Tibial nerve (tissue), 4 donors: ENCODE results near the gene NCAM2. TPM values are rescaled to one million over a fixed set of nuclear protein-coding genes. Genes with fewer than 3 reads are reported as not detected.
A peak's percentile ranks its signal among the peaks of the same experiment; 100 is the strongest.

Experiments used
- DNase-seq, 2 donors: peaks; one replicate each; pipeline ENCODE4 v3.0.0-alpha.2; 2019; ENCODE audit warnings: low spot score in 2 of 2
- H3K27ac ChIP-seq, 4 donors: fragments of 200-600 bp; sonication (generic) in 3 of 4; one replicate each; pipeline ENCODE4 v1.5.1; 2017 to 2019; ENCODE audit warnings: mild to moderate bottlenecking in 1 of 4
- H3K27me3 ChIP-seq, 2 donors: fragments of 200-600 bp; sonication (generic) in 1 of 2; one replicate each; pipeline versions ENCODE4 v1.5.1 to v1.6.0; 2017 to 2019
- H3K36me3 ChIP-seq, 3 donors: fragments of 200-600 bp; sonication (generic); one replicate each; pipeline ENCODE4 v1.5.1; 2018 to 2019
- H3K4me1 ChIP-seq, 4 donors: fragments of 200-600 bp; sonication (generic) in 3 of 4; one replicate each; pipeline ENCODE4 v1.5.1; 2017 to 2019
- H3K4me3 ChIP-seq, 4 donors: fragments of 200-600 bp; sonication (generic) in 3 of 4; one replicate each; pipeline ENCODE4 v1.5.1; 2017 to 2019; ENCODE audit warnings: mild to moderate bottlenecking in 1 of 4, moderate library complexity in 1 of 4
- H3K9me3 ChIP-seq, 4 donors: fragments of 200-600 bp; sonication (generic) in 3 of 4; one replicate each; pipeline ENCODE4 v1.5.1; 2017 to 2019
- EP300 ChIP-seq, 2 donors: sonication (generic); formaldehyde crosslinking; IDR thresholded peaks; one replicate each; pipeline ENCODE4 v1.6.1; 2017; ENCODE audit warnings: antibody characterized with exemption in 2 of 2, mild to moderate bottlenecking in 1 of 2
- POLR2A ChIP-seq, 2 donors: fragments of 450-650 bp; IDR thresholded peaks; one replicate each; pipeline ENCODE4 v1.6.1; 2017; ENCODE audit warnings: antibody characterized with exemption in 2 of 2, mild to moderate bottlenecking in 2 of 2, moderate library complexity in 2 of 2
- WGBS, 2 donors: methylation state at CpG; one replicate each; pipeline ENCODE4 v1.1.5; 2018; 5-methylcytosine and 5-hydroxymethylcytosine counted together
- total RNA-seq, 4 donors: library from RNA; depleted of rRNA; stranded (reverse); fragments of >200 nt; gene quantifications; one replicate each; pipeline ENCODE4 v1.1.0, GENCODE V29; 2016
- TF ChIP-seq, protein P1 (sequence below), 5 experiments: fragments of 200-600 bp in 3 of 5; fragments of 450-650 bp in 2 of 5; sonication (generic) in 3 of 5; IDR thresholded peaks; one replicate each; pipeline ENCODE4 v1.5.1; 2016 to 2019; ENCODE audit warnings: antibody characterized with exemption in 5 of 5, mild to moderate bottlenecking in 3 of 5, moderate library complexity in 2 of 5

The NCAM2 gene
- total RNA-seq, 4 donors from 2014 or later = 15.1 to 29.7 (median 23.9) TPM

DNA sequence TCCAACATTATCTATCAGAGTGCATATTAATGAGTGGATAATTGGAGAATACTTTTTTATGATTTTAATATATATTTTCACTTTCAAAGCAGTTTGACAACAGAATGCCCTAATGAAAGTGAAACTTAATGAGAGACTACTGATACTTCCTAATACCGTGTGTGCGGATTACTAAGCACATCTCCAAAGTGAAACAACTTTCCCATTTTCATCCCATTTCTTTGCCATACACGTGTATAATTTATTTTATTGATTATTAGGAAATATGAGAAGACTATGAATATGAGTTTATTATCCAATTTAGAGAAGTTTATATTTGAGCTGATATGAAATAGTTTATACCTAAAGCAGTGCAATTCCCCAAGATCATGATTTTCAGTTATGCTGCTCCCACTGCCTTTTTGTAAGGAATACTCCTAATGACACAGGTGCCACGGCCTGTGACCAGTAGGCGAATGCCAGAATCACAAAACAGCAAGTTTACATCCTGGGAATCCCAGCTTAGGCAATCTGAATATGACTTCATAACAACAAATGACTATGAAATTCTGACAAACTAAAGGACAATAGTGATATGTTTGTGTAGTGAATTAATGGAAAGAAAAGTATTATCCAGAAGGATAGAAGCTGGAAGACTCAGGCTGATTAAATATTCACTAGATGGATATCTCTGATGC lies 202.9 kb downstream of the NCAM2 start:
- H3K9me3 ChIP-seq = no peaks in the 10 kb centered on the region
- peaks cover 0 to 20% (median 6%) of the 10 kb centered on the region in 4 donors for H3K4me1 ChIP-seq
- H3K27ac ChIP-seq = peak overlapping the region in 3 of 4 donors; percentile 46 to 85 (median 79)
- no peaks in the 10 kb centered on the region for H3K27me3 ChIP-seq
- TF ChIP-seq EP300 (IDR thresholded peaks at IDR 0.05) = no peak
- TF ChIP-seq, protein P1, sequence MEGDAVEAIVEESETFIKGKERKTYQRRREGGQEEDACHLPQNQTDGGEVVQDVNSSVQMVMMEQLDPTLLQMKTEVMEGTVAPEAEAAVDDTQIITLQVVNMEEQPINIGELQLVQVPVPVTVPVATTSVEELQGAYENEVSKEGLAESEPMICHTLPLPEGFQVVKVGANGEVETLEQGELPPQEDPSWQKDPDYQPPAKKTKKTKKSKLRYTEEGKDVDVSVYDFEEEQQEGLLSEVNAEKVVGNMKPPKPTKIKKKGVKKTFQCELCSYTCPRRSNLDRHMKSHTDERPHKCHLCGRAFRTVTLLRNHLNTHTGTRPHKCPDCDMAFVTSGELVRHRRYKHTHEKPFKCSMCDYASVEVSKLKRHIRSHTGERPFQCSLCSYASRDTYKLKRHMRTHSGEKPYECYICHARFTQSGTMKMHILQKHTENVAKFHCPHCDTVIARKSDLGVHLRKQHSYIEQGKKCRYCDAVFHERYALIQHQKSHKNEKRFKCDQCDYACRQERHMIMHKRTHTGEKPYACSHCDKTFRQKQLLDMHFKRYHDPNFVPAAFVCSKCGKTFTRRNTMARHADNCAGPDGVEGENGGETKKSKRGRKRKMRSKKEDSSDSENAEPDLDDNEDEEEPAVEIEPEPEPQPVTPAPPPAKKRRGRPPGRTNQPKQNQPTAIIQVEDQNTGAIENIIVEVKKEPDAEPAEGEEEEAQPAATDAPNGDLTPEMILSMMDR (IDR thresholded peaks at IDR 0.05) = no peak
- TF ChIP-seq POLR2A (IDR thresholded peaks at IDR 0.05) = no peak
- peak overlapping the region; percentile 7 to 31 (median 20) for H3K4me3 ChIP-seq
- no peaks in the 10 kb centered on the region for H3K36me3 ChIP-seq
- 36 to 41% methylated on average over 5 of the region's 5 CpGs for WGBS, 2 donors
- no peak for DNase-seq

DNA sequence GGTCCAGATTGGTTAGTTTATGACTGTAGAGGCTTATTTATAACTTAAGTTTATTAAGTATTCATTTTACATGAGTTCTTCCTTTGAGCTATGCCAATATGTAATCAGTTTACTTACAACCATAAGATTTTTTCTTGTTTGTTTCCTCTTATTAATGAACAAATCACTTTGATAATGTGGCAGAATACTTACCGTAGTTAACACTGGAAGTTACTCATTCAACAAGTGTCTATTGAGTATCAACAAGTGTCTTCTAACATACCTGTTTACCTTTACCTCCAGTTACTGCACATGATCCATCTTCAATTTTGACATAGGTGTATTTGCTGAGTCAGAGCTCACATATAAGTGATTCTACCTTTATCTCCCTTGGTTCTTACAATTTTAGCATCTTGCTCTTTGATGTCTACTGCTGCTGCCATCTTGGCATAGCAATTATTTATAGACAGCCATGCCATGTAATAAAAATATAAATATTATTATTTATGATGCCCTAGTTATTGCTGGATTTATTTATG lies 205.7 kb downstream of the NCAM2 start:
- no peak overlapping the region for H3K27ac ChIP-seq
- H3K27me3 ChIP-seq = no peaks in the 10 kb centered on the region
- no peaks in the 10 kb centered on the region for H3K36me3 ChIP-seq
- TF ChIP-seq, protein P1 (IDR thresholded peaks at IDR 0.05) = no peak
- TF ChIP-seq EP300 (IDR thresholded peaks at IDR 0.05) = no peak
- no peak for TF ChIP-seq POLR2A (IDR thresholded peaks at IDR 0.05)
- H3K4me1 ChIP-seq = peaks cover 0 to 19% (median 5%) of the 10 kb centered on the region in 4 donors
- H3K4me3 ChIP-seq = no peak overlapping the region
- 96 to 97% methylated on average over 1 of the region's 1 CpG for WGBS, 2 donors
- no peaks in the 10 kb centered on the region for H3K9me3 ChIP-seq
- DNase-seq = no peak

DNA sequence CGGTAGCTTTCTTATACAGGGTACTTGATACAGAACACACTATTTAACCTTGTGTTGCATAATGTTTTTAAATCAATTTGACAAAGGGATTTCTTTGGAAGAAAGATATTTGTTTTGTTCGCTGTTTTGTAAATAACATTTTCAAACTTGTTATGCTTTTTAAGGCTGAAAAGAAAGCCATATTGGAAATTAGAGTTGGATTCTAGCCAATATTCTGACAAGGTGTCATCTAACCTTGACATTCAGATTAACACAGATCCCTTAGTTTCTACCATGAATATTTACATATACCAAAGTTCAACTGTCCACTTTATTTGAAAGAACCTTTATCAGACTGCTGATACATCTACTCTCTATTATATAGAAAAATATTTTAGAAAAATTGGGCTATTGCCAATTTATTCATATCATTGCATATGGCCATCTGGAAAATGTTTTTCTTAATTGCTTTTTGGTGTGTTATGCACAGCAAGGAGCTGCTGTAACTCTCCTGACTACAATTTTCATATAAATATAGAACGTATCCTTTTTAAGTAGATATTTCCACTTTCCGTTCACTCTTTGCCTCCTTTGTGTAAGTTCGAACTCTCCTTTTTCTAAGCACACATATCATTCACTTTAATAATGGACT lies 206.3 kb downstream of the NCAM2 start:
- Histone ChIP-seq H3K27me3 (no peaks in the 10 kb centered on the region), H3K36me3 (no peaks in the 10 kb centered on the region), H3K4me1 (peaks cover 0 to 13% (median 2%) of the 10 kb centered on the region in 4 donors), H3K9me3 (no peaks in the 10 kb centered on the region), H3K4me3 (no peak overlapping the region), H3K27ac (no peak overlapping the region)
- no peak for DNase-seq
- 71 to 79% methylated on average over 5 of the region's 5 CpGs for WGBS, 2 donors
- TF ChIP-seq EP300 (IDR thresholded peaks at IDR 0.05) (no peak), POLR2A (IDR thresholded peaks at IDR 0.05) (no peak)
- TF ChIP-seq, protein P1 (IDR thresholded peaks at IDR 0.05) = no peak

DNA sequence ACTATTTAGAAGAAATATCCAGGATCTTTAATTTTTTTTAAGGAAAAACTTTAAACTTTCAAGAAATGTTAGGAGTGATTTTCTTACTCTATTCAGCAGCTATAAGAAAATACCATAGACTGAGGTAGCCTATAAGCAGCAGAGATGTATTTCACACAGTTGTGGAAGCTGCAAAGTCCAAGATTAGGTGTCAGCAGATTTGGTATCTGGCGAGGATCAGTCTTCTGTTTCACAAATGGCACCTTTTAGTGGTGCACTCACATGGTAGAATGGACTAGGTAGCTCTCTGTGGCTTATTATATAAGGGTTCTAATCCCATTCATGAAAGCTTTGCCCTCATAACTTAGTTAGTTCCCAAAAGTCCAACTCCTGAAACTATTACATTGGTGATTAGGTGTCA lies 207.4 kb downstream of the NCAM2 start:
- WGBS, 2 donors = 87 to 92% methylated on average over 1 of the region's 1 CpG
- H3K4me1 ChIP-seq = peaks cover 0 to 8% (median 2%) of the 10 kb centered on the region in 4 donors
- no peak overlapping the region for H3K27ac ChIP-seq
- TF ChIP-seq POLR2A (IDR thresholded peaks at IDR 0.05) = no peak
- TF ChIP-seq, protein P1 (IDR thresholded peaks at IDR 0.05) = no peak
- TF ChIP-seq EP300 (IDR thresholded peaks at IDR 0.05) = no peak
- H3K36me3 ChIP-seq = no peaks in the 10 kb centered on the region
- no peaks in the 10 kb centered on the region for H3K9me3 ChIP-seq
- no peak for DNase-seq
- no peak overlapping the region for H3K4me3 ChIP-seq
- H3K27me3 ChIP-seq = no peaks in the 10 kb centered on the region

DNA sequence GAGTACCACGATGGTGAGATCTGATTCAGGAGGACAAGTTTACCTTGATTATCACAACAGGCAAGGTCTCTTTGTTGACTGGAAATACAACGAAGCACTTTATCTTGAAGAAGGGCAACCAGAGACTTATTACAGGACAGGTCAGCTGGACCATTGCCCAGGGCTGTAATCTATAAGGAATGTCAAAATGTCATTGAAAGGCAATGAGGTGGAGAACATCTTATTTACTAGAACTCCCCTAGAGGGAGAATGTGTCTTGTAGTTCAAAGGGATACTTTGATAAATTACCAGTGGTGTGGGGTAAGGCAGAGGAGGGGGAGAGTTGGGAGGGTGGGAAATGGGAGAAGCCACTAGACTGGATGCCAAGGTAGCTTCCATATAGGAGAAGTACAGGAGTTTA lies 212.3 kb downstream of the NCAM2 start:
- H3K9me3 ChIP-seq = no peaks in the 10 kb centered on the region
- TF ChIP-seq POLR2A (IDR thresholded peaks at IDR 0.05) (no peak), EP300 (IDR thresholded peaks at IDR 0.05) (no peak)
- TF ChIP-seq, protein P1 (IDR thresholded peaks at IDR 0.05) = no peak
- WGBS, 2 donors = 70 to 73% methylated on average over 2 of the region's 2 CpGs
- no peaks in the 10 kb centered on the region for H3K27me3 ChIP-seq
- no peak for DNase-seq
- no peak overlapping the region for H3K27ac ChIP-seq
- no peak overlapping the region for H3K4me3 ChIP-seq
- peaks cover 0 to 5% (median 0%) of the 10 kb centered on the region in 4 donors for H3K4me1 ChIP-seq
- no peaks in the 10 kb centered on the region for H3K36me3 ChIP-seq
